Fibroblast of peridontal ligament (primary cell): Measurements from ENCODE around the gene HOXD1.

ENCODE experiments used
- DNase-seq: peaks from one replicate; pipeline ENCODE4 v3.0.0-alpha.2; 2010; ENCODE audit errors: extremely low read depth

The HOXD1 gene

DNA sequence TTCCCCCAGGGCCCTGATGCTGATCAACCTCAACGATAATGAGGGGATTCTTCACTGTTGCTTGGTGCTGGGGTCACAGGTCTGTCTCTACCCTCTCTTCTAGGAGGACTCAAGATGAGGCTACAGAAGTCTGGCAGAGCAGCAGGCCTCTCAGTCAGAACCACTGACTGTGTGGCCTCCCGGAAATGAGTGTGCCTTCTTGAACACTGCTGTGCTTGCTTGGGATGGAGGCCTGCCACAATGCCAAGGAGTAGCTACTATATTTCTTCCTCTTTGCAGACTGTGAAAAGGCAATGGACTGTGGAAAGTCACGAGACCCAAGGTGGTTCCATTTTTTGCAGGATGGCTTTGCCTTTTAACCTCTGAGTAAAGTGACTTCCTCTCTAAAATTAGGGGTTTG is 5.8 kb upstream of the HOXD1 start:
- no peak for DNase-seq

DNA sequence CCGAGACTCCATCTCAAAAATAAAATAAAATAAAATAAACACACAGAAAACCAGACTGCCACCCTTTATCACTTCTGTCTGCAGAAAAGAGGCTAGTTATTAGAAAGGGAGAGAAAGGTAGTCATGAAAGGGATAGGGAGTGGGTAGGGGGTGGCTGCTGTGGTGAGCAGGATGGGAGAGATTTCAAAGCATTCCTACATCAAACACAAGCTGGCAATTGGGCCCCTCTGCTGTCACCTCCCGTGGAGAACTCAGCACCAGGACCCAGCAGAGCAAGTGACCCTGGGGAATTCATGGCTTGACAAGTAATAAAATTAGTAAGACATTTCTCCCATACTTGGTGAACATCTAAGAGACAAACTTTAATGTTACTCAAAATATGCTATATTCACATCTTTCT is 3.7 kb upstream of the HOXD1 start:
- no peak for DNase-seq

DNA sequence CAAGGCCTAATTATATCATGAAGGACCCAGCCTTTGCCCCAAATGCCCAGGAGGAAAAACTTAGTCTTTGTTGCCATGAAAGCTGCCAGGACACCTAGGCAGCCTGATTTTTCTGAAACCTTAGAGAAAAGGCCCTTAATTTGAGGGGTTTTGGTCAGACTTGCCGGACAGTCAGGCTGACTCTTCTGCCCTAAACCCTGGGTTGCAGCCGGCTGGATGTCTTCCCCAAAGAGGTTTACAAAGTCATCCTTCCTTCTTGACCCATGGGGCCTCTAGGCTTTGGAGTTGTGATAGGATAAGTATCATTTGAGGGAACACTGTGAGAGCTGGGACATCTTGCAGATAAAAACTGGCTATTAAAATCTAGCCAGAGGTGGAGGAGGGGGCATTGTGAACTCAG is 2.4 kb upstream of the HOXD1 start:
- DNase-seq = no peak

DNA sequence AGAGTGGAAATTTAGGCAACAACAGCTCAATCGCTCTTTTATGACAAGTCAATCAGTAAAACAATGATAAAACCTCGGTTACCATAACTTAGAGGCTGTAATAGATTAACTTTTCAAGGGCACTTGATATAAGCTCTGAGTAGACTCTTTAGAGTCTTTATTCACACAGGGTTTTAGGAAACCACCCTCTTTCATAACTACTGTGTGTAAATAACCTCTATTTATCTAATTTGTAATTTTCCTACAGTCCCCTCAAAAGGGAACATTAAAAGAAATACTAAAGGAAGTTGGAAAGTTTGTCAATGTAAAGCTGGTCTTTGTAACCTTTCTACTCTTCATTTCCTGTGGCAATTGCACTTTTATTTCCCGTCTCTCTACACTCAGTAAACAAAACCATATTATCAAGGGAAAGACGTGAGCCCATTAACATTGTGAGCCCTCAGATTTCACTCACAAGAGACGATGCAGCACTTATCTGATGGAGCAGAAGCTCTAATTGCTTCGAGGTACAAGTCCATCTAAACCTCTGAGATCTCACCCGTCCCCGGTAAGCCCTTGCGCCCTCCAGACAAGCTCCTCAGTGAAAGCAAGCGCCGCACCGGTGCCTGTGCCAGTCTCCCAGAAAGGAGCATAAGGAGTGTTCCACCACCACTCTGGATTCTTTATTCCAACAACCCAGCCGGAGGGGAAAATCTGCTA is 1.1 kb upstream of the HOXD1 start:
- DNase-seq = peak; percentile 1

DNA sequence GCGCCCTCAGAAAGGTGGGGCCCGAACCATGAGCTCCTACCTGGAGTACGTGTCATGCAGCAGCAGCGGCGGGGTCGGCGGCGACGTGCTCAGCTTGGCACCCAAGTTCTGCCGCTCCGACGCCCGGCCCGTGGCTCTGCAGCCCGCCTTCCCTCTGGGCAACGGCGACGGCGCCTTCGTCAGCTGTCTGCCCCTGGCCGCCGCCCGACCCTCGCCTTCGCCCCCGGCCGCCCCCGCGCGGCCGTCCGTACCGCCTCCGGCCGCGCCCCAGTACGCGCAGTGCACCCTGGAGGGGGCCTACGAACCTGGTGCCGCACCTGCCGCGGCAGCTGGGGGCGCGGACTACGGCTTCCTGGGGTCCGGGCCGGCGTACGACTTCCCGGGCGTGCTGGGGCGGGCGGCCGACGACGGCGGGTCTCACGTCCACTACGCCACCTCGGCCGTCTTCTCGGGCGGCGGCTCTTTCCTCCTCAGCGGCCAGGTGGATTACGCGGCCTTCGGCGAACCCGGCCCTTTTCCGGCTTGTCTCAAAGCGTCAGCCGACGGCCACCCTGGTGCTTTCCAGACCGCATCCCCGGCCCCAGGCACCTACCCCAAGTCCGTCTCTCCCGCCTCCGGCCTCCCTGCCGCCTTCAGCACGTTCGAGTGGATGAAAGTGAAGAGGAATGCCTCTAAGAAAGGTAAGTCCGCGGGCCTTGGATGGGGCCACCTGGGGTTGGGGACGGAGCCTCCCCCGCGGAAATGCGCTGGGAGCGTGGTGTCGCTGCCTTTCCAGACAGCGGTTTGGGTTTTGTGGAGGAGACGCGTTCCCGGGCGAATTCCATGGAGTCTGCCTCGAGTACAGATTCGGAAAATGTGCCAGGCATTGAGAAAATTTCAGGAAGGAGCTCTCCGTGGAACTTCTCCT is 559 bp downstream of the HOXD1 start:
- DNase-seq = no peak

DNA sequence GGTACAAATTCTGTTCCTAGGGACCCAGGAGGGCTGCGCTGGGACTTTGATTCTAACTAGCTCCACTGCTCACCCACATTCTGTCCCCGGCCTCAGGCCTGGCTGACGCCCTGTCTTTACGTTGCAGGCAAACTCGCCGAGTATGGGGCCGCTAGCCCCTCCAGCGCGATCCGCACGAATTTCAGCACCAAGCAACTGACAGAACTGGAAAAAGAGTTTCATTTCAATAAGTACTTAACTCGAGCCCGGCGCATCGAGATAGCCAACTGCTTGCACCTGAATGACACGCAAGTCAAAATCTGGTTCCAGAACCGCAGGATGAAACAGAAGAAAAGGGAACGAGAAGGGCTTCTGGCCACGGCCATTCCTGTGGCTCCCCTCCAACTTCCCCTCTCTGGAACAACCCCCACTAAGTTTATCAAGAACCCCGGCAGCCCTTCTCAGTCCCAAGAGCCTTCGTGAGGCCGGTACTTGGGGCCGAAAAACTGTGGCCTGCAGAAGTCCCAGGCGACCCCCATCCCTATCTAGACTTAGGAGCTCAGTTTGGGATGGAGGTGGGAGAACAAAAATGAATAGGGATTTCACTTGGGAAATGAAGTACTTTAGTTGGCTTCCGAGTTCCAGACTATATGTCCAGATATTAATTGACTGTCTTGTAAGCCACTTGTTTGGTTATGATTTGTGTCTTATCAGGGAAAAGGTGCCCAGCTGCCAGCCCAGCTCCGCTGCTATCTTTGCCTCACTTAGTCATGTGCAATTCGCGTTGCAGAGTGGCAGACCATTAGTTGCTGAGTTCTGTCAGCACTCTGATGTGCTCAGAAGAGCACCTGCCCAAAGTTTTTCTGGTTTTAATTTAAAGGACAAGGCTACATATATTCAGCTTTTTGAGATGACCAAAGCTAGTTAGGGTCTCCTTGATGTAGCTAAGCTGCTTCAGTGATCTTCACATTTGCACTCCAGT is 1.5 kb downstream of the HOXD1 start:
- no peak for DNase-seq

DNA sequence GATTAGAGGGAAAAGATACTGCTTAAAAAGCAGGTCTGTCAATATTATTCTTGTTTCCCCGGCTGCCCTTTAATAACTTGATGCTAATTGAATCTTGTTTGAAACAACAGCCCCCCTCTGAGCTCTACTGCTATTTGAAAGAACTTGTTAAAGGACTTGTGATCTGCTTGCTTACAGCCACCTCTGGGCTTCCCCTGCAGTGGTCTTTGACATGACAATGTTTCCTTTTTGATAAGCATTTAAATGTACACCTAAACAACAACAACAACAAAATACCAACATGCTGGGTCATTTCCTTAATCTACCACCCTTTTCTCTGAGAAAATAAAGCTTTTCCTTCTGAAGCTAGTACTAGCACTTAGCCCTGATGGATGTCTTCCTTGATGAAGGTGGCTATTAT is 3.9 kb downstream of the HOXD1 start:
- DNase-seq = no peak

DNA sequence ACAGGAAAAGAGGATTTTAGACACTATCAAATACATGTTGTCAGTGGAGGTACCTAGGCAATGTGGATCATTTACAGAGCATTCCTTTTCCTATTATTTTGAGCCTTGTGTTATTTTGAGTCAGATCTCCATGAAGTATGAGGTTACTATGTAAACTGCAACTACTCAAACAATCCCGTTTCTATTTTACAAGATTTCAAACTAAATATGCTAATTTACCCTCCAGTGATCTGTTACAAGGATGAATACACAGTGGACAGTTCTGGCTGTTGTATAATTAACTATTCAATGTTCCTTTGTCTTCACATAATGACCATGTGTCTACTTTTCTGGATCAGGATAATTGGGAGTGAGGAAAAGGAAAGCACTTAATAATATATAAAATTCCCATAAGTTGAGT is 4.6 kb downstream of the HOXD1 start:
- DNase-seq = no peak

DNA sequence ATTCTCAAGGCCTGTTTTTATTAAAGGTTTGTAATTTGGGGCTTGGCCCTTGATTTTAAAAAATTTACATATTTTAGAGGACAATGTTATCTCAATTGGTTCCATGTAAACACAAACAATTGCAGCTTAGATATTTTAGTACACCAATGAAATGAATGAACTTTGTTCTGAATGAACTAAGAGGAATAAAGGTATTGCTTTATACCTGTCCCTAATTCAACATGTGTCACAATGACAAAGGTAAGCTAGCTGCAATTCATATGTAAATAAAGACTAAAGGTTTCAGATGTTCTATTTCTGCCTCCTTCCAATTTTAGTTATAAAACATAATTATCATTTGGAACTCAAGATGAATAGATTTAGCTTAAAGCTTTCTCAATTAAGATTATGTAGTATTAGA is 11.4 kb downstream of the HOXD1 start:
- no peak for DNase-seq

DNA sequence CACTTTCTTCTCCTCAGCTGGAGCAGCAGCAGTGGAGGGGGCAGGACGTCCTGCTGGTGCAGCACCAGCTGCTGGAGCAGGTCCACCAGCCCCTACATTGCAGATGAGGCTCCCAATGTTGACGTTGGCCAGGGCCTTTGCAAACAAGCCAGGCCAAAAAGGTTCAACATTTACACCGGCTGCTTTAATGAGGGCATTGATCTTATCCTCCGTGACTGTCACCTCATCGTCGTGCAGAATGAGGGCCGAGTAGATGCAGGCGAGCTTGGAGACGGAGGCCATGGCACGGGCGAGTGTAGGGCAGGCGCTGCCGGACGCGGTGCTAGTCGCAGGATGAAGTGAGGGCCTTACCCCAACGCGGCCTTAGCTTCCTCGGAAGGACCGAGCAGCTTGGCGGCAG is 12.5 kb downstream of the HOXD1 start:
- DNase-seq = no peak

DNA sequence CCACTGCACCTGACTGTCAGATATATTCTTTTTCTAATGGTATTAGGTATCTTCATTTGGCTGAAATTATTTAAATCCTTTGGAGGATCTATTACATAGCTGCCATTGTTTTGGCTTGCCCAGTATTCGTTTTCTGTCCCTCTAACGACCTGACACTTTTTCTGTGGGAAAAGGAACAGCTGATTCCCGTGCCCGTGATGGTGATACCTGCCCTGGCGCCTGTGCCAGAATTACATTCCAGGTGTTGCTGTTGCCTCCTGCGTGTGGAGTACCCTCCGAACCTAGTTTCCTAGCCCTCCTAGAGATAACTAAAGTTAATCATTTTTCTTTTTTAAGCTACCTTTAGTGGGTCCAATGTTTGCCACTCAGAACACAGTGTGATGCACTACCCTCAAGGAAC is 14.0 kb downstream of the HOXD1 start:
- DNase-seq = no peak

DNA sequence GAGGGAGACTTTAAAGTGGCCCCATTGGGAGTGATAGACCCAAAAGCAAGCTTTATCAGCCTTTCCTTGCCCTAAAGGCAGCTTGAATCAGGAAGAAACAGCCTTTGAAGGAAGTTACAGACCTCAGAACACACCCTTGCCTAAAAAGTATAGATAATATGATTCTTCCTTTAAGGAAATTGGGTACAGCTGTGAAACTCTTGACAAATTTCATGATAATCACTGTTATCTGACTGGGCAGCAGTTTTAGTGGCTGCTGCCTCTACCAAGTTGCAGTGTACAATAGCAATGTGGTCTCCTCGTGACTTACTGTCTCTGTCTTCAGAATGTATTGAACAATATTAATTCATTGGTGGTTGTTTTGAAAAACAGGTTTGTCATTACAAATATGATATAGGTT is 16.7 kb downstream of the HOXD1 start:
- DNase-seq = no peak

DNA sequence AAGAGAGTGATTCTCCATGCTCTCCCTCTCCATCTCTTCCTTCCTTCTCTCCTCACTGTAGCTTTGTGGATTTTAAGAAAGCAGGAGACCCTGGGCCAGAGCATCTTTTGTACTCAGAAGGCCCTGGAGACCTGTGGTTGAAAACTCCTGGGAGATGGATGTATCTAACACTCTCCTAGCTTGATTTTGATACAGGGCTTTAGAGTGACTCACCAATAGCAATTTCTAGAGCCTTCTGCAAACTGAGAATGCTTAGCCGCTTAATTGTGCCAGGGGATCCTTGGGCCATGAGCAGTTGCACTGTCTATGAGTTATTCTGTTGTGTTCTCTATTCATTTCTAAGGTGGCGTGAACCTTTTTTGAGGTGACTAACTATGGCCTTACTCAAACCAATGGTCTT is 17.7 kb downstream of the HOXD1 start:
- DNase-seq = no peak

DNA sequence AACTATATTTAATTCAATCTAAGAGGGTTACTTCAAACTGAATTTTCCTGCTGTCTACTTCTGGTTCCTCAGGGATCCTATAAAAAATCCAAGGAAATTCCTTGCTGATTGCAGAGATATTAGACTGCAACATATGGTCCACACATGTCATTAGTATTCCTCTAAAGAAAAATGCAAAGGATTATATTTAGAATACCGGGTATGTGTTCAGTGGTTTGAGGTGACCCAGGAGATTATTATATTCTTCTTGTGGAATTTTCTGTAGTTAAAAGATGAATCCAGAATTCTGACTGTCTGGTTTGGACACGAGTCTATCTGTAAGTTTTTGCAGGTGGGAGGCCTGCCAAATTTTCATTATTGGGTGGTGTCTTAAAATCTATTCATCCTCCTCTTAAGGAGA is 18.2 kb downstream of the HOXD1 start:
- DNase-seq = no peak

DNA sequence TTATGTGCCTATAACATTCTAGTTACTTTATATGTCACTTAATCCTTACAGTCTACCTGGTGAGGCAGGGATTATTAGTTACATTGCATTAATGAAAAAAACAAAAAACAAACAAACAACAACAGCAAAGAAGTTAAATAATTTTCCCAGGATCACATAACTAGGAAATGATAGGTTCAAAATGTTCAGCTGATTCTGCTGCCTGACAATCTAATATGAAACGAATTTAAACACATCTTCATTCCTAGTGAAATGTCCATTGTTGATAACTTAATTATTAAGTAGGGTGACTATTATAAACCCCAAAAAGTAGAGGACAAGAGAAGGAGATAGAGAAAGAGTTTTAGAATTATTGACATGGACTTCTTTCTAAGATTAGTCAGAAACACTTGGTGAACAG is 22.6 kb downstream of the HOXD1 start:
- DNase-seq = no peak

DNA sequence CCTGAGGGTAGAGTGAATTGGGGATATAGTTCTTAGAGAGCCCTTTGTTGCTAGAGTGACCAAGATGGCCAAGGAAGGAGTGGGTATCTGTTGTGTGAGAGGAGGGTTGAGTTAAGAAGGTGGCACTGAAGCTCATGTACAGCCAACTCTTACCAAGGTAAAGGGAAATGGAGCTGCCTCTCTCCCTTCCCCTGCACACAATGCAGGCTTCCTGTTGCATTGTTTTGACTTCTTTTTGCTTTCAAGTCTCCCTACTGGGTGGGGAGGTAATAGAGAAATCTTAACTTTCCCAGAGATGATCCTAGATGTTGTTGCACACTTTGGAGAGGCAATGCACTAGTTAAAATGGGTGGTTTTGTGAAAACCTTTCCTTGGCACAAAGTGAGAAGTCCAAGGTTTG is 23.8 kb downstream of the HOXD1 start:
- no peak for DNase-seq

DNA sequence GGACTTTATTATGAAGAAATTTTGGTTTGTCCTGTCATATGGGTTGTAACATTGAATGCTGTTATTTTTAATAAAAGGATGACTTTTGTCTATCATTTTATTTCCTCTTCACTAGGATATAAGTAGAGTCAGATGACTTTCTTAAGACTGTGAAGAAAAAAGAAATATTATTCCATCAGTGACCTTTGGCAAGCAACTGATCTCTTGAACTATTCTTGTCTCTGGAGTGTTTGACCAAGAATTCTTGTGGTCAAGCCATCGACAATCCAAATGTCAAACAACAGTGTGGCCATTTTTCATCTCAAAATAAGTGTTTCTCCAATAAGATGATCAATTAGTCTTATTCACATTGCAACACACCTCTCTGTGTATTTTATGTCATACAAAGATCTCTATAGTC is 24.9 kb downstream of the HOXD1 start:
- DNase-seq = no peak

DNA sequence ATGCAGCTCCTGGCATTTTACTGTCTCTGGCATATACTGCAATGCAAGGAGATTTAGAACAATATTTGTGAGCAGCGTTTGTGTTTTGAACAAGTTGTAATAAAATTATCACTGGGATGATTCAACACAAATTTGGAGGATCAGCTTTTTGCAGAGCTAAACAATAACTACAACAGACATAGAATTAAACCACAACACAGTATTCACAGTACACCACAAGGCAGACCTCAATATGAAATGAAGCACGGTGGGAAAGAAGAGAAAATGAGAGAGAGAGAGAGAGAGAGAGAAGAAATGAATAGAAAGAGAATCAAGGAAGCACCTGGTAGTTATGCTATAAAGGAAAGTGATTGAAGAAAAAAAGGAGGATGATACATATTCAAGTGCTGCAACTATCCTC is 39.4 kb downstream of the HOXD1 start:
- DNase-seq = no peak

DNA sequence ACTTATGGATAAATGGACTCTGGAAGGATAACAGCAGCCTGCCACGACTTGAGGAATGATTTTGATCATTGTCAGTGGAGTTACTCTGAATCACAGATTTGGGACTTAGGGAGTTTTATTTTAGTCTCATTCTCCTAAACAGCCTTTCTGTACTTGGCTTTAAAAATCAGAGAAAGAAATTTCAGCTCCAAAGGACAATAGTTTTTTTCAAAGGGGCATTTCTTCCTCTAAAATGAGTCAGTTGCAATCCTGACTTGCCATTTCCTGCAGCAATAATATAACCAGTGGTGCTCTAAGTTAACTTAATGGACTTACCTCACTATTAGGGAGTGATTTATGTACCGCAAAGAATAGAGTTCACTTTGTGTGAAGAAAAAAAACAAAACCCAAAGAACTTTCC is 45.7 kb downstream of the HOXD1 start:
- no peak for DNase-seq

DNA sequence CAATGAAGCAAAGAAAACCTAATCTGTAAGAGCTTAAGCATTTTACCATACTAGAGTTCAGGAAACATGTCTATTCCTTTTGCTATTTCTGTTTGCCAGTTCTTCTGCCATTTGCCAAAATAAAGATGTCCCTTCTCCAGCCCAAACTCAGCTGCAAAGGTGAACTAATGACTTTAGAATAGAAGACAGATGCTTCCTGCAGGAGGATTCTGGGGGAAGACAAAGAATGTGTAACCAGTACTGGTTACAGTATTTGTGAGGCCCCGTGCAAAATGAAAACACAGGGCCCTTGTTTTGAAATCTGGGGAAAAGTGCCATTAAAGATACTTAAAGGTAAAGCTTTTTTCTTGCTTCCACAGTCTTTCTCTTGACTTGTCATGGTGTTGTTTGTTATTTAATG is 46.5 kb downstream of the HOXD1 start:
- DNase-seq = no peak

DNA sequence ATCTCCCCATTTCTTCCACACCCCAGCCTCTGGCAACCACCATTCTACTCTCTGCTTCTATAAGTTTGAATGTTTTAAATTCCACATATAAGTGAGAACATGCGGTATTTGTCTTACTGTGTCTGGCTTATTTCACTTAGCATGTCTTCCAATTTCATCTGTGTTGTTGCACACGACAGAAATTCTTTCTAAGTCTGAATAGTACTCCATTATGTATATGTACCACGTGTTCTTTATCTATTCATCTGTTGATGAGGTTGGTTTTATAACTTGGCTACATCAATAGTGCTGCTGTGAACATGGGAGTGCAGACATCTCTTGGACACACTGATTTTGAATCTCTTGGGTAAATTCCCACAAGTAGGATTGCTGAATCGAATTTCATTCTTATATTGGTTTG is 49.0 kb downstream of the HOXD1 start:
- DNase-seq = no peak

DNA sequence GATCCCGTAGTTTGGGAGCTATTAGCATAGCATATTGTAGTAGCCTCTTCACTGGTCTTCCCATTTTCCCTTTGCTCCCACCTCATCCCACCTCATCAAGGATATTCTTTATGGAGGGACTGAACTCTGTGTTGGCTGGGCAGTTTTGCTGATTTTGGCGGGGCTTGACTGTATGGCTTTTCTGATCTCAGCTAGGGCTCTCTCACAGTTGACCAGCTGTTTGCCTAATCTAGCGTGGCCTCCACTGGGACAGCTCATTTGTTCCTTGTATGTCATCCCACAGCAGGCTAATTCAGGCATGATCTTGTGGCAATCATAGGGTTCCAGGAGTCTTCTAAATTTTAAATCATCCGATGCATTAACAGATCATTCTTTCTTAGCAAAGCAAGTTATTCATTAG is 50.6 kb downstream of the HOXD1 start:
- DNase-seq = no peak
